ENCODE results near the gene ATXN2. TPM values are rescaled to one million over a fixed set of nuclear protein-coding genes. Genes with fewer than 3 reads are reported as not detected.

The ATXN2 gene
- total and polyA plus RNA-seq, 9 of the 15 experiments (the other 6 are each of a cell fraction or from before 2014, with no cell fraction given): 16.8 to 67.8 (median 29.3) TPM

- TF ChIP-seq EZH2 (IDR thresholded peaks at IDR 0.05; ENCODE audit: borderline replicate concordance, low read depth, low read length): no peak
- TF ChIP-seq RB1 (IDR thresholded peaks at IDR 0.05; ENCODE audit: low read depth): no peak
- TF ChIP-seq UBTF (IDR thresholded peaks at IDR 0.05; ENCODE audit: borderline replicate concordance in 1 of 2, low read depth in 2 of 2, low read length in 2 of 2): no peak
- TF ChIP-seq ETS1 (conservative IDR thresholded peaks at IDR 0.05; ENCODE audit: control insufficient read depth, low read depth, low read length): no peak
- TF ChIP-seq NR2C1 (IDR thresholded peaks at IDR 0.05): no peak
- no peak for TF ChIP-seq NR2C1 (tag; IDR thresholded peaks at IDR 0.05)
- TF ChIP-seq CHD4 (IDR thresholded peaks at IDR 0.05; ENCODE audit: insufficient read depth, insufficient replicate concordance, low read depth, low read length, poor library complexity, severe bottlenecking): no peak
- TF ChIP-seq ZNF561 (CRISPR knock-in tag; conservative IDR thresholded peaks at IDR 0.05): no peak
- peak; percentile 93 for TF ChIP-seq CEBPG (CRISPR knock-in tag; IDR thresholded peaks at IDR 0.05)
- TF ChIP-seq CEBPG (tag; conservative IDR thresholded peaks at IDR 0.05 in 1 of 2, IDR thresholded peaks at IDR 0.05 in 1 of 2): peak; percentile 77 to 95; a peak in 3 of 4 replicates
- peak; percentile 98 for TF ChIP-seq ATF3 (IDR thresholded peaks at IDR 0.05)
- TF ChIP-seq ATF3 (CRISPR knock-in tag; conservative IDR thresholded peaks at IDR 0.05): peak; percentile 64; the same call in 1 of the 2 replicates
- no peak for TF ChIP-seq ID3 (CRISPR knock-in tag; IDR thresholded peaks at IDR 0.05)
- TF ChIP-seq ID3 (tag; IDR thresholded peaks at IDR 0.05): no peak
- TF ChIP-seq ZNF41 (CRISPR knock-in tag; conservative IDR thresholded peaks at IDR 0.05): no peak
- TF ChIP-seq MCM2 (IDR thresholded peaks at IDR 0.05; ENCODE audit: low read depth): no peak
- TF ChIP-seq ZNF785 (CRISPR knock-in tag; IDR thresholded peaks at IDR 0.05): no peak
- no peak for TF ChIP-seq KLF1 (tag; IDR thresholded peaks at IDR 0.05)
- TF ChIP-seq HNRNPH1 (optimal IDR thresholded peaks at IDR 0.05; ENCODE audit: low read depth, low read length): no peak
- peak; percentile 91 for TF ChIP-seq JUND (IDR thresholded peaks at IDR 0.05; ENCODE audit: borderline replicate concordance, low read depth, low read length)
- TF ChIP-seq JUND (tag; IDR thresholded peaks at IDR 0.05; ENCODE audit: borderline replicate concordance, low read depth, low read length): peak; percentile 81; the same call in 1 of the 3 replicates
- TF ChIP-seq NFE2 (IDR thresholded peaks at IDR 0.05; ENCODE audit: low read depth): peak; percentile 53; the same call in 1 of the 2 replicates
- TF ChIP-seq SRSF1 (IDR thresholded peaks at IDR 0.05; ENCODE audit: low read depth, low read length): no peak
- no peak for TF ChIP-seq C11orf30 (IDR thresholded peaks at IDR 0.05; ENCODE audit: low read depth)
- no peak for TF ChIP-seq TCFL5 (CRISPR knock-in tag; conservative IDR thresholded peaks at IDR 0.05)
Observed at GRCh38 chr12:111437816-111438454, 161.2 kb downstream of the ATXN2 start (continued).

Data from K562 (cell line).